ENCODE results near the gene FRYL. TPM values are rescaled to one million over a fixed set of nuclear protein-coding genes. Genes with fewer than 3 reads are reported as not detected.

FRYL gene
- total and polyA plus RNA-seq, 2 of the 8 experiments (the other 6 are each of a cell fraction or from before 2014, with no cell fraction given) = 8.0 to 36.5 TPM

GRCh38 chr4:48604527-48604926 lies 175.6 kb downstream of the FRYL start (continued):
- TF ChIP-seq BACH1 (IDR thresholded peaks at IDR 0.05; ENCODE audit: low read length) = no peak

Data from H1 (cell line).